Activated naive CD8-positive, alpha-beta T cell treated with anti-CD3 and anti-CD28 coated beads for 36 hours (primary cell): ENCODE results near the gene FLT3. TPM values are rescaled to one million over a fixed set of nuclear protein-coding genes. Genes with fewer than 3 reads are reported as not detected.
"Not testable (repeated sequence)": the region's sequence is repeated elsewhere in the genome, so short reads cannot be mapped to it uniquely, and the experiment has no call there.

Experiments used
- DNase-seq: peaks from one replicate; pipeline ENCODE4 v3.0.0; 2021
- H3K27ac Mint-ChIP-seq: one replicate; pipeline ENCODE4 v1.8.0; 2022; ENCODE audit warnings: mild to moderate bottlenecking, moderate library complexity, mixed read lengths
- H3K27me3 Mint-ChIP-seq: one replicate; pipeline ENCODE4 v1.8.0; 2022; ENCODE audit warnings: mild to moderate bottlenecking, mixed read lengths
- H3K36me3 Mint-ChIP-seq: one replicate; pipeline ENCODE4 v1.8.0; 2021; ENCODE audit warnings: mild to moderate bottlenecking, mixed read lengths
- H3K4me1 Mint-ChIP-seq: one replicate; pipeline ENCODE4 v1.8.0; 2021; ENCODE audit warnings: mixed read lengths
- H3K4me3 Mint-ChIP-seq: one replicate; pipeline ENCODE4 v1.8.0; 2022; ENCODE audit warnings: mild to moderate bottlenecking, moderate library complexity, mixed read lengths
- H3K9me3 Mint-ChIP-seq: one replicate; pipeline ENCODE4 v1.8.0; 2022; ENCODE audit warnings: mixed read lengths
- total RNA-seq, 2 experiments: library from RNA; stranded (reverse); gene quantifications; one replicate each; pipeline ENCODE4 v1.2.3, GENCODE V29; 2021

FLT3 gene
- total RNA-seq, 2 experiments from 2014 or later: 0.19 TPM; not detected in 1

GRCh38 chr13:28041501-28041900, 58.9 kb downstream of the FLT3 start:
- H3K4me1 Mint-ChIP-seq: no peaks in the 10 kb centered on the region
- no peak overlapping the region for H3K4me3 Mint-ChIP-seq
- no peak for DNase-seq
- H3K9me3 Mint-ChIP-seq: no peaks in the 10 kb centered on the region
- H3K27ac Mint-ChIP-seq: no peak overlapping the region
- H3K27me3 Mint-ChIP-seq: peaks cover 3% of the 10 kb centered on the region
- H3K36me3 Mint-ChIP-seq: no peaks in the 10 kb centered on the region

DNA sequence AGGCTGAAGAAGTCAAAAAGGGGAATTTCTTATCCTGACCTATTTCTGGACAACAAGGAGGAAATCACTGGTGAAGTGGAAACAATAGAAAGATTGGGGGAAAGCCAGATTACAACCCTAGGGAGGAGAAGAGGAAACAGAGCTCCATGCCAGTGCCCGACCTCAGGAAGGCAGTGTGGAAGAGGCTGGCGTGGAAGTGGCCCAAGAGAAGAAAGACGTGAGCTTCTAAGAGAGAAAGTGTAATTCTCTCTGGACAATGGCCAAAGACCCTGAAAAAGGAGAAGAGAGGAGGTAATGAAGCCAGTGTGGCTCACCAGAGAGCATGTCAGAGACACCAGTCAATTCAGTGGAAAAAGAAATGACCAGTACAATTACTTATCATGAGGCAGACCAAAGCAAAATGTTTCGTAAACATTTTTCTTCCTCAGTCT, 59.3 kb downstream of the FLT3 start:
- Mint-ChIP-seq H3K9me3 (no peaks in the 10 kb centered on the region), H3K4me3 (no peak overlapping the region), H3K4me1 (no peaks in the 10 kb centered on the region), H3K27me3 (peaks cover 3% of the 10 kb centered on the region), H3K36me3 (no peaks in the 10 kb centered on the region), H3K27ac (no peak overlapping the region)
- DNase-seq: no peak

GRCh38 chr13:28037399-28037798, 63.0 kb downstream of the FLT3 start:
- DNase-seq: no peak
- Mint-ChIP-seq H3K9me3 (no peaks in the 10 kb centered on the region), H3K4me1 (peaks cover 4% of the 10 kb centered on the region), H3K27me3 (peaks cover 3% of the 10 kb centered on the region), H3K36me3 (no peaks in the 10 kb centered on the region), H3K27ac (no peak overlapping the region), H3K4me3 (no peak overlapping the region)

DNA sequence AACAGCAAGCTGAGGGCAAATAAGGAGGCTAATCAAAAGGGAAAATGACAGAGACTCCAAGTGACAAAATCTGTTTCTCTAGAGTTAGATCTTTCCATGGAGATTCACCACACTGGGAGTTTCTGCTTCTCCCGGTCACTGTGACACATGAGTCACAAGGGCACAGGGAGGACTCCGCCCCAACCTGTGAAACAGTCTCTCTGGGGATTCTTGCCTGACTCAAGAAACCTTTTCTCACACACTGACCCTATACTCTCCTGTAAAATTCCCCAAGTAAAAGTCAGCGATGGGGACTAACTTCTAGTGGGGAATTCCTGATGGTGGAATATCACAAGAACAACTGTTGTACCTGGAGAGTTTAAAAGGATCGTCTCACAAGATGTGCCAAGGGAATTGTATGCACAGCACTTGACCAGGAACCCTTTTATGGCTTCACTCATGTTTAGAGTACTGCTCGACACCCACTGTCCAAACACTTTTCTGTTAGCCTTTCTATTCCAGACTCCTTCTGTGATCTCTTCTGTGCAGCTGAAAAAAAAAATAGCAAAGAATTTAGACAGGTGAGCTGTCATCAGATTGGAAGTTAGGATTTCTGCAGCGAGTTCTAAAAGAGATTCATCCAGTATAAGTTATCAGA, 65.1 kb downstream of the FLT3 start:
- DNase-seq: no peak

DNA sequence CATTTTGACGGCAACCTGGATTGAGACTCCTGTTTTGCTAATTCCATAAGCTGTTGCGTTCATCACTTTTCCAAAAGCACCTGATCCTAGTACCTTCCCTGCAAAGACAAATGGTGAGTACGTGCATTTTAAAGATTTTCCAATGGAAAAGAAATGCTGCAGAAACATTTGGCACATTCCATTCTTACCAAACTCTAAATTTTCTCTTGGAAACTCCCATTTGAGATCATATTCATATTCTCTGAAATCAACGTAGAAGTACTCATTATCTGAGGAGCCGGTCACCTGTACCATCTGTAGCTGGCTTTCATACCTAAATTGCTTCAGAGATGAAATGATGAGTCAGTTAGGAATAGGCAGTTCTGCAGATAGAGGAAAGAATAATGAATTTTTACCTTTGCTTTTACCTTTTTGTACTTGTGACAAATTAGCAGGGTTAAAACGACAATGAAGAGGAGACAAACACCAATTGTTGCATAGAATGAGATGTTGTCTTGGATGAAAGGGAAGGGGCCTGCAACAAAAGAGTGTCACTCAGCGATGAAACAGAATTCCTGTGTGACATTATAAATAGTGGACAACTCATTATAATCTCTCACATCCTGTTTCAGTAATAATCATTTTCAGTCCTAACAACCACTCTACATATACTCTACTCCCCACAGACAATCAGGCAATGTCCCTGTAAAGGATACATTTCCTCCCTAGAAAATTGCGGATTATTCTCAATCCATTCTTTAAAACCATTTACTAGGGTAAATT, 66.3 kb downstream of the FLT3 start:
- Mint-ChIP-seq H3K27ac (no peak overlapping the region), H3K9me3 (no peaks in the 10 kb centered on the region), H3K36me3 (no peaks in the 10 kb centered on the region), H3K27me3 (peaks cover 10% of the 10 kb centered on the region), H3K4me1 (peaks cover 9% of the 10 kb centered on the region), H3K4me3 (no peak overlapping the region)
- DNase-seq: no peak

More for the DNA sequence above, 65.1 kb downstream of the FLT3 start:
- Mint-ChIP-seq H3K27me3 (peaks cover 10% of the 10 kb centered on the region), H3K9me3 (no peaks in the 10 kb centered on the region), H3K4me3 (no peak overlapping the region), H3K27ac (no peak overlapping the region), H3K4me1 (peaks cover 9% of the 10 kb centered on the region), H3K36me3 (no peaks in the 10 kb centered on the region)

GRCh38 chr13:28032438-28032837, 67.9 kb downstream of the FLT3 start:
- not testable (repeated sequence) for H3K27ac Mint-ChIP-seq, H3K9me3 Mint-ChIP-seq, H3K4me3 Mint-ChIP-seq, DNase-seq, H3K36me3 Mint-ChIP-seq, H3K27me3 Mint-ChIP-seq
- H3K4me1 Mint-ChIP-seq: peaks cover 15% of the 10 kb centered on the region

GRCh38 chr13:28031896-28032288, 68.5 kb downstream of the FLT3 start:
- H3K4me1 Mint-ChIP-seq: peaks cover 18% of the 10 kb centered on the region
- H3K9me3 Mint-ChIP-seq: no peaks in the 10 kb centered on the region
- no peaks in the 10 kb centered on the region for H3K36me3 Mint-ChIP-seq
- H3K27ac Mint-ChIP-seq: no peak overlapping the region
- H3K27me3 Mint-ChIP-seq: peaks cover 7% of the 10 kb centered on the region
- H3K4me3 Mint-ChIP-seq: no peak overlapping the region
- no peak for DNase-seq

GRCh38 chr13:28031220-28031895, 69.0 kb downstream of the FLT3 start:
- DNase-seq: no peak
- Mint-ChIP-seq H3K27me3 (peaks cover 7% of the 10 kb centered on the region), H3K4me1 (peaks cover 18% of the 10 kb centered on the region), H3K27ac (no peak overlapping the region), H3K9me3 (no peaks in the 10 kb centered on the region), H3K36me3 (no peaks in the 10 kb centered on the region), H3K4me3 (no peak overlapping the region)

DNA sequence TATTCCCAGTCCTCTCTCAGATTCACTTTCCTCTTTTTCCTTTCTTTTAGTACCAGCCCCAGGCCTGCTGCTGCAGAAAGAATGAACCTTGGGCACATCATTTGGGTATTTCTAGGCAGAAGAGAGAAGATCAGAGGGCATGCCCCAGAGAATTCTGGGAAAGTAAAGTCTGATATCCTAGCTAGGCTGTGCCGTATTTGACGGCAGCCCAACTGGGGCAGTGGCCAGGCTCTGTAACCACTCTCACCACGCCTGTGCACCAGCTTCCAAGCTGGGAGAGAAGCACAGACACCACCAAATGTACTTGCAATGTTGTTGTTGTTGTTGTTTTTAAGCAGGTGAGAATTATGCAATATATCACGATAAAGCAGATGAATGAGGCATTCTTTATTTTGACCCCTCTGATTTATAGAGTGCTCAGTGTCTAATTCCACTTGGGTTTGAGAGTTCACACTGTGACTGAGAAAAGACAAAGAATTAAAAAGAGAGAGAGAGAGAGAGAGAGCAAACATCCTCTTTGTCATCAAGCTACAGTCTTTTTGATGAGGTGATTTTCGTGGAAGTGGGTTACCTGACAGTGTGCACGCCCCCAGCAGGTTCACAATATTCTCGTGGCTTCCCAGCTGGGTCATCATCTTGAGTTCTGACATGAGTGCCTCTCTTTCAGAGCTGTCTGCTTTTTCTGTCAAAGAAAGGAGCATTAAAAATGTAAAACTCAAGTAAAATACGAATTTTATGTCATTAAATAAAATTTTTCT, 72.6 kb downstream of the FLT3 start:
- H3K9me3 Mint-ChIP-seq: no peaks in the 10 kb centered on the region
- peaks cover 7% of the 10 kb centered on the region for H3K27me3 Mint-ChIP-seq
- no peak overlapping the region for H3K27ac Mint-ChIP-seq
- peaks cover 18% of the 10 kb centered on the region for H3K4me1 Mint-ChIP-seq
- H3K36me3 Mint-ChIP-seq: no peaks in the 10 kb centered on the region
- no peak for DNase-seq
- H3K4me3 Mint-ChIP-seq: no peak overlapping the region

GRCh38 chr13:28027071-28027470, 73.3 kb downstream of the FLT3 start:
- no peak for DNase-seq
- Mint-ChIP-seq H3K36me3 (no peaks in the 10 kb centered on the region), H3K27me3 (peaks cover 10% of the 10 kb centered on the region), H3K9me3 (no peaks in the 10 kb centered on the region), H3K4me3 (no peak overlapping the region), H3K27ac (no peak overlapping the region), H3K4me1 (peaks cover 13% of the 10 kb centered on the region)

GRCh38 chr13:28026508-28026907, 73.9 kb downstream of the FLT3 start:
- no peaks in the 10 kb centered on the region for H3K36me3 Mint-ChIP-seq
- no peaks in the 10 kb centered on the region for H3K9me3 Mint-ChIP-seq
- no peak overlapping the region for H3K27ac Mint-ChIP-seq
- peaks cover 13% of the 10 kb centered on the region for H3K4me1 Mint-ChIP-seq
- peaks cover 9% of the 10 kb centered on the region for H3K27me3 Mint-ChIP-seq
- no peak overlapping the region for H3K4me3 Mint-ChIP-seq
- no peak for DNase-seq

DNA sequence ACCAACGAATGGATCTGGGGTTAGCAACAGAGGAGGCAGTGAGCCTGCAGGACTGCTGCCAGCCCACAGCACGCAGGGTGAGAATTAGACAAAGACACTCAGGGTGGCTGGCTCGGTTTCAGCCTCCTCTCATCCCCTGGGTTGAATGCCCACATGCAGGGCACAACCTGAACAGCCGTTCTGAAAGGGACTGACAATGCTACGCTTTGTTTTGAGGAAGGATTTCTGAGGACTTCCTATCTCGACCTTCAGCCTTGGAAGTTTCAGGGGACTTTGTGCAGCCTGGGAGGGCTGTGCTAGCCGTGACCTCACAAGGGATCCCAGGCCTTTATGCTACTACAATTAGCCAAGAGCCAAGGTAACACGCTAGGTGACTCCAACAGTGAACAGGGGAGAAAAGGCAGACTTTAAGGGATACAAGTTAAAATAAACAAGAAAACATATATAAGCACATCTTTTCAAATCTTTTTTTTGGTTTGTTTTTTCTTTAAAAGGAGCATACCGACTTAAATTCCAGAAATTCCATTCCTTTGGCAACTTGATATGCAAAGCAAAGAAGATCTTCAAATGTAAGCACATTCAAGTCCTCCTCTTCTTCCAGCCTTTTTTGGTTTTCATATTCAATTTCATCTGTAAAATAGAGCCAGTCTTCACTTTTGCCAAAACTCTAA, 77.4 kb downstream of the FLT3 start:
- no peaks in the 10 kb centered on the region for H3K36me3 Mint-ChIP-seq
- H3K4me1 Mint-ChIP-seq: peaks cover 8% of the 10 kb centered on the region
- DNase-seq: no peak
- no peak overlapping the region for H3K4me3 Mint-ChIP-seq
- H3K27ac Mint-ChIP-seq: no peak overlapping the region
- H3K27me3 Mint-ChIP-seq: peaks cover 4% of the 10 kb centered on the region
- H3K9me3 Mint-ChIP-seq: no peaks in the 10 kb centered on the region

GRCh38 chr13:28014301-28014700, 86.1 kb downstream of the FLT3 start:
- DNase-seq: no peak
- peaks cover 3% of the 10 kb centered on the region for H3K27me3 Mint-ChIP-seq
- no peaks in the 10 kb centered on the region for H3K36me3 Mint-ChIP-seq
- no peaks in the 10 kb centered on the region for H3K9me3 Mint-ChIP-seq
- peaks cover 7% of the 10 kb centered on the region for H3K4me1 Mint-ChIP-seq
- H3K4me3 Mint-ChIP-seq: no peak overlapping the region
- no peak overlapping the region for H3K27ac Mint-ChIP-seq

DNA sequence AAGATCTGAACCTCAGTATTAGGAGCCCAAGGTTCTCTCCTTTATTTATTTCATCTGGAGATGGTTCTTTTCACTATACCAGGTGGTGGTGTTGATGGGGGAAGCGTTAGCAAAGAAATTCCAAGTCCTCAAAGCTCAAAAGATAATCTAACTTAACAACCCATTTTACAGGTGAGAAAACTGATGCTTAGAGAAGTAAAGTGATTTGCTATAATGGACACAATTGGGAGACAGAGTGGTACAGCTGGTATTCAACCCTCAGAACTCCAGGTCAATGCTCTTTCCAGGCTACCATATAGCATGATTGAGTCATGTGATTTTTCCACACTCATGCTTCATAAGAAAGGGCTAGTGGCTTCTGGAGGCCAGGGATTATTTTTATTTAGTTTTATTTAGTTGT, 86.9 kb downstream of the FLT3 start:
- Mint-ChIP-seq H3K4me1 (peaks cover 7% of the 10 kb centered on the region), H3K36me3 (no peaks in the 10 kb centered on the region), H3K27me3 (peaks cover 3% of the 10 kb centered on the region), H3K9me3 (no peaks in the 10 kb centered on the region), H3K4me3 (no peak overlapping the region), H3K27ac (no peak overlapping the region)
- no peak for DNase-seq
